OCI-LY1 (cell line): Measurements from ENCODE around the gene TRIM7.
"Not testable (repeated sequence)": the region's sequence is repeated elsewhere in the genome, so short reads cannot be mapped to it uniquely, and the experiment has no call there.

Experiments used
- H2AFZ ChIP-seq: fragments of 200-600 bp; sonication (generic), shearing (Covaris generic); 2 replicates; pipeline ENCODE4 v1.6.0; 2014; ENCODE audit warnings: antibody characterized with exemption, mild to moderate bottlenecking, low read length
- H3F3A ChIP-seq: fragments of 200-600 bp; sonication (generic), shearing (Covaris generic); 2 replicates; pipeline ENCODE4 v1.6.0; 2014; ENCODE audit warnings: mild to moderate bottlenecking, antibody characterized with exemption, low read length, moderate library complexity; ENCODE audit not compliant: insufficient read depth
- H3K27ac ChIP-seq: fragments of 200-600 bp; sonication (generic); 2 replicates; pipeline ENCODE4 v1.5.1; 2014; ENCODE audit warnings: low read length, mixed run types, mild to moderate bottlenecking, low read depth; ENCODE audit not compliant: poor library complexity, severe bottlenecking
- H3K27me3 ChIP-seq: fragments of 200-600 bp; sonication (generic); 2 replicates; pipeline ENCODE4 v1.6.0; 2014; ENCODE audit warnings: antibody characterized with exemption, mild to moderate bottlenecking, low read length, moderate library complexity; ENCODE audit not compliant: insufficient read depth
- H3K36me3 ChIP-seq: fragments of 200-600 bp; sonication (generic); 2 replicates; pipeline ENCODE4 v1.6.1; 2014; ENCODE audit warnings: mild to moderate bottlenecking, antibody characterized with exemption, low read length, moderate library complexity, mixed read lengths; ENCODE audit not compliant: insufficient read depth
- H3K4me1 ChIP-seq: fragments of 200-600 bp; sonication (generic); 2 replicates; pipeline ENCODE4 v1.5.1; 2014; ENCODE audit warnings: mild to moderate bottlenecking, low read length, moderate library complexity; ENCODE audit not compliant: insufficient read depth, severe bottlenecking
- H3K4me2 ChIP-seq: fragments of 200-600 bp; sonication (generic), shearing (Covaris generic); 2 replicates; pipeline ENCODE4 v1.6.1; 2014; ENCODE audit warnings: low read length
- H3K4me3 ChIP-seq: fragments of 200-600 bp; sonication (generic); 2 replicates; pipeline ENCODE4 v1.5.1; 2014; ENCODE audit warnings: low read length, low read depth, mild to moderate bottlenecking, mixed read lengths; ENCODE audit not compliant: poor library complexity, severe bottlenecking
- H3K79me2 ChIP-seq: fragments of 200-600 bp; shearing (Covaris generic); 2 replicates; pipeline ENCODE4 v1.6.1; 2016; ENCODE audit warnings: mixed run types, low read length, mixed read lengths; ENCODE audit not compliant: insufficient read depth
- H3K9ac ChIP-seq: fragments of 200-600 bp; sonication (generic), shearing (Covaris generic); 2 replicates; pipeline ENCODE4 v1.6.1; 2014; ENCODE audit warnings: mild to moderate bottlenecking, low read length, mixed read lengths
- H3K9me2 ChIP-seq: fragments of 200-600 bp; sonication (generic), shearing (Covaris generic); 2 replicates; pipeline ENCODE4 v1.6.1; 2014; ENCODE audit warnings: low read depth, mild to moderate bottlenecking, low read length, mixed read lengths
- H3K9me3 ChIP-seq: fragments of 200-600 bp; shearing (Covaris generic); 2 replicates; pipeline ENCODE4 v1.6.1; 2014; ENCODE audit warnings: low read length, mixed read lengths
- H4K20me1 ChIP-seq: fragments of 200-600 bp; sonication (generic), shearing (Covaris generic); 2 replicates; pipeline ENCODE4 v1.6.0; 2016; ENCODE audit warnings: mild to moderate bottlenecking, low read length; ENCODE audit not compliant: insufficient read depth
- EZH2 ChIP-seq: fragments of 200-600 bp; sonication (generic), shearing (Covaris generic); IDR thresholded peaks from 2 replicates; pipeline ENCODE4 v1.8.0; 2017; ENCODE audit warnings: borderline replicate concordance, mixed run types, mild to moderate bottlenecking, antibody characterized with exemption, low read length, moderate library complexity, mixed read lengths
- TF ChIP-seq, protein P1 (sequence below): fragments of 200-600 bp; sonication (generic), shearing (Covaris generic); IDR thresholded peaks from 2 replicates; pipeline ENCODE4 v1.5.1; 2017; ENCODE audit warnings: mild to moderate bottlenecking, antibody characterized with exemption, low read length, moderate library complexity, mixed read lengths

Gene TRIM7

DNA sequence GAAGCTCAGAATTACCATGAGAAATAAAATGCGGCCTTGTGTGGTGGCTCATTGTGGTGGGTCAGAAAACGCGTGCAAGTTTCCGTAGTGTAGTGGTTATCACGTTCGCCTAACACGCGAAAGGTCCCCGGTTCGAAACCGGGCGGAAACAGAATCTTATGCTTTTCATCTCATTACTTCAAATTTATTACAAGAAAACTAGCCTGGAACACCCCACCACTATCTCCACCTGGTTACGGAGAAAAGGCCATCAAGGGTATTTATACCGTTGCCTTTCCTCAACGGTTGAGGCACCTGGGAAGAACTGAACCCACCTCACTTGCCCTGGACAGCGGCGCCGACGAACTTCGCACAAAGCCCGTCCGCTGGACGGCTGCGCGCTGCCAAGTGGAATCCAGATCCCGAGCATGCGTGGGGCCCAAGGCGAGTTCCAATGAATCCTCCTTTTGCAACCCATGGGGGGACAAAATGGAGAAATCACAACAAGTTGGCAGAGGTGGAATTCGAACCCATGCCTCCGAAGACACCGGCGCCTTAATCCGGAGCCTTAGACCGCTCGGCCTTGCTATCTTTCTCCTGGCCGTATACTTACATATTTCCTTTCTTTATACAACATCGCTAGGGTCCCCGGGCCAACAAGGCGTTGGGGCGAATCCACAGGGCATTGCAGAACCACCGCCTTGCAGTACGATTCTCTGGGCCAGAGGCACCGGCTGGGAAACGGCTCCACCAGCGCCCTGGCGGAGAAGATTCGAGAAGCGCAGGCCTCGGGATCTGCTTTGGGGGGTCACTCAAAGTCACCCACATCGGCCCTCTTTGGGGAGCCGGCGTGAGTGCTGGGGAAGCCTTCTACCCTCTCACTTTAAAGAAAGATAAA is 40.7 kb downstream of the TRIM7 start:
- peak overlapping the region; percentile 63 for H3K4me2 ChIP-seq
- TF ChIP-seq, protein P1, sequence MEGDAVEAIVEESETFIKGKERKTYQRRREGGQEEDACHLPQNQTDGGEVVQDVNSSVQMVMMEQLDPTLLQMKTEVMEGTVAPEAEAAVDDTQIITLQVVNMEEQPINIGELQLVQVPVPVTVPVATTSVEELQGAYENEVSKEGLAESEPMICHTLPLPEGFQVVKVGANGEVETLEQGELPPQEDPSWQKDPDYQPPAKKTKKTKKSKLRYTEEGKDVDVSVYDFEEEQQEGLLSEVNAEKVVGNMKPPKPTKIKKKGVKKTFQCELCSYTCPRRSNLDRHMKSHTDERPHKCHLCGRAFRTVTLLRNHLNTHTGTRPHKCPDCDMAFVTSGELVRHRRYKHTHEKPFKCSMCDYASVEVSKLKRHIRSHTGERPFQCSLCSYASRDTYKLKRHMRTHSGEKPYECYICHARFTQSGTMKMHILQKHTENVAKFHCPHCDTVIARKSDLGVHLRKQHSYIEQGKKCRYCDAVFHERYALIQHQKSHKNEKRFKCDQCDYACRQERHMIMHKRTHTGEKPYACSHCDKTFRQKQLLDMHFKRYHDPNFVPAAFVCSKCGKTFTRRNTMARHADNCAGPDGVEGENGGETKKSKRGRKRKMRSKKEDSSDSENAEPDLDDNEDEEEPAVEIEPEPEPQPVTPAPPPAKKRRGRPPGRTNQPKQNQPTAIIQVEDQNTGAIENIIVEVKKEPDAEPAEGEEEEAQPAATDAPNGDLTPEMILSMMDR: no peak
- TF ChIP-seq EZH2: no peak
- no peaks in the 10 kb centered on the region for H3K9me3 ChIP-seq
- H3K27me3 ChIP-seq: no peaks in the 10 kb centered on the region
- H3F3A ChIP-seq: peaks cover 5% of the 10 kb centered on the region; the same call in 1 of the 2 replicates
- H3K9me2 ChIP-seq: no peaks in the 10 kb centered on the region
- H3K79me2 ChIP-seq: no peaks in the 10 kb centered on the region
- peak overlapping the region; percentile 57 for H3K4me3 ChIP-seq
- H3K27ac ChIP-seq: peak overlapping the region; percentile 88
- peaks cover 74% of the 10 kb centered on the region for H3K4me1 ChIP-seq
- H4K20me1 ChIP-seq: no peaks in the 10 kb centered on the region
- H3K9ac ChIP-seq: peak overlapping the region; percentile 67; the same call in 1 of the 2 replicates
- H3K36me3 ChIP-seq: no peaks in the 10 kb centered on the region
- no peak overlapping the region for H2AFZ ChIP-seq

DNA sequence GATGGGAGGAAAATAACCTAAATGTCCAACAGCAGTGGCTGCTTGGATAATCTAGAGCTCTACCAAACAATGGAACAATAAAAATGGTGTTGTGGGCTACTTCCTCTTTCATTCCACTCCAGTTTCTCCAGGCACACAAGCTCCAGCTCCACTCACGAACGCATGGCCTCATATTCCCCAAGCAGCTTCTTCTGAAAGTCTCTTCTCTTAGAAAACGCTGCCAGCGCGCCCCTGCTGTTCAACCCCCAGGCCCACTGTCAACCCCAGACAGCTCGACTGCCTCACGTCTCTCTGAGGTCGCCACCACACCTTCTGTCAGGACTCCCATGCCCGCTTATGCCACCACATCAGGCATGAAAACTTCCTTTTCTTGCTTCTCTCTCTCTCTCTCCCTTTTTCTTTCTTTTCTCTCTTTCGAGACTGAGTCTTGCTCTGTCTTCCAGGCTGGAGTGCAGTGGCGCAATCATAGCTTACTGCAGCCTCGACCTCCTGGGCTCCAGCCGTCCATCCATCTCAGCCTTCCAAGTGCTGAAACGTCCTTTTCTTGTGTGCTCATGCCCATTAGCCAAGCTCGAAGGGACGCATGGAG is 41.4 kb downstream of the TRIM7 start:
- peak overlapping the region; percentile 67 for H3K9ac ChIP-seq
- peak overlapping the region; percentile 88 for H3K27ac ChIP-seq

DNA sequence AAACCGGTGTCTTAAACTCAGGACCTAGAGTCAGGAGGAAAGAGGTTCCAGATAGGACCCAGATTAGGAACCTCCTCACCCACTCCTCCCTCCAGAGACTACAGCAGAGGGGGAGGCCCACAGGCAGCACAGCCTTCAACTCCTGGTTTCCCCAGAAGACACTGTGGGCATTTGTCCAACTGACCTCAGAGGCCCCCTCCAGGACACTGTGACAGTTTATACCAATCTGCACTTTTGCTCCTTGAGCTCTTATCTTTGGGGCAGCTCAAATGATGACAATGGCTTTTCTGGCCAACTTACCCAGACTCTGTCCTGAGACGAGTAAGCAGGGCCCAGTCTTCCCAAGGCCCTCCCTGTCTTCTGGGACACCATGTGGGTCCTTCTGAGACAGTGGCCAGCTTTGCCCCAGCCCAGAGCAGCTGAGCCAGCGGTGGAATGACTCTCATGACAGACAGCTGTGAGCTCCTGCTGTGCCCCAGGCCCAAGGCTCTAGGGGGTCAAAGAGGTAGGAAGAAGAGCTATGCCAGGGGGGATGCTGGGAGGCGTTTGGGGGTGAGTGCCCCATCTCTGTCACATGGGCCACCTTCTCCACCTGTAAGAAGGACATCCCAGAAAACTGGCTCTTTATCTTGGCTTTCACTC is 43.3 kb downstream of the TRIM7 start:
- peak overlapping the region; percentile 85 for H3K4me2 ChIP-seq
- no peaks in the 10 kb centered on the region for H3K9me3 ChIP-seq
- H3K9ac ChIP-seq: peak overlapping the region; percentile 45
- no peaks in the 10 kb centered on the region for H3K27me3 ChIP-seq
- no peaks in the 10 kb centered on the region for H4K20me1 ChIP-seq
- no peak overlapping the region for H2AFZ ChIP-seq
- peaks cover 5% of the 10 kb centered on the region; the same call in 1 of the 2 replicates for H3F3A ChIP-seq
- H3K27ac ChIP-seq: peak overlapping the region; percentile 74
- H3K36me3 ChIP-seq: no peaks in the 10 kb centered on the region
- no peaks in the 10 kb centered on the region for H3K79me2 ChIP-seq
- H3K4me1 ChIP-seq: peaks cover 55% of the 10 kb centered on the region
- no peaks in the 10 kb centered on the region for H3K9me2 ChIP-seq
- peak overlapping the region; percentile 62 for H3K4me3 ChIP-seq
- TF ChIP-seq EZH2: no peak
- TF ChIP-seq, protein P1: no peak

More for the DNA sequence above, 41.4 kb downstream of the TRIM7 start:
- Histone ChIP-seq H3K9me3 (no peaks in the 10 kb centered on the region), H3K4me3 (peak overlapping the region; percentile 57), H4K20me1 (no peaks in the 10 kb centered on the region), H2AFZ (no peak overlapping the region), H3F3A (peaks cover 5% of the 10 kb centered on the region; the same call in 1 of the 2 replicates), H3K27me3 (no peaks in the 10 kb centered on the region), H3K36me3 (no peaks in the 10 kb centered on the region), H3K4me1 (peaks cover 67% of the 10 kb centered on the region), H3K9me2 (no peaks in the 10 kb centered on the region), H3K79me2 (no peaks in the 10 kb centered on the region), H3K4me2 (peak overlapping the region; percentile 63)
- no peak for TF ChIP-seq EZH2
- TF ChIP-seq, protein P1: peak; percentile 34; the same call in 1 of the 2 replicates

DNA sequence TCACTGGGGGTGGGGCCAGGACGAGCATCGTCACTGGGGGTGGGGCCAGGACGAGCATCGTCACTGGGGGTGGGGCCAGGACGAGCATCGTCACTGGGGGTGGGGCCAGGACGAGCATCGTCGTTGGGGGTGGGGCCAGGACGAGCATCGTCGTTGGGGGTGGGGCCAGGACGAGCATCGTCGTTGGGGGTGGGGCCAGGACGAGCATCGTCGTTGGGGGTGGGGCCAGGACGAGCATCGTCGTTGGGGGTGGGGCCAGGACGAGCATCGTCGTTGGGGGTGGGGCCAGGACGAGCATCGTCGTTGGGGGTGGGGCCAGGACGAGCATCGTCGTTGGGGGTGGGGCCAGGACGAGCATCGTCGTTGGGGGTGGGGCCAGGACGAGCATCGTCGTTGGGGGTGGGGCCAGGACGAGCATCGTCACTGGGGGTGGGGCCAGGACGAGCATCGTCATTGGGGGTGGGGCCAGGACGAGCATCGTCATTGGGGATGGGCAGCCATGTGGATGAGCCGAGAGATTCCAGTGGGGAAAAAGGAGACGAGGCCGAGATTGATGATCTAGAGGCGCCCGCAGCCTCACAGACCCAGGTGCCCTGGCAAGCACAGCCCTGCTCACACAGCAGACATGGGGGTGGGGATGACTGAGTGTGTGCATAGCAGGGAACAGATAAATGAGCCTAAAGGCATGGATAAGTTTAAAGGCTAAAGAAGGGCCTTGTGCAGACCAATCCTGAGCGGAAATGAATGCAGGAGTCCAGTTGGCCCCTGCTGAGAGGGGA is 44.1 kb downstream of the TRIM7 start:
- Histone ChIP-seq H3K4me3 (peak overlapping the region; percentile 62), H3K27ac (peak overlapping the region; percentile 74), H3K9ac (peak overlapping the region; percentile 45), H3K4me2 (peak overlapping the region; percentile 85), H3K4me1 (peaks cover 59% of the 10 kb centered on the region)
- not testable (repeated sequence) for H2AFZ ChIP-seq, H3K36me3 ChIP-seq, H3K79me2 ChIP-seq, H3K9me2 ChIP-seq, H3F3A ChIP-seq, H3K27me3 ChIP-seq, H3K9me3 ChIP-seq, H4K20me1 ChIP-seq
